Measurements from ENCODE around the gene COL8A2.

GRCh38 chr1:36096500-36097432 is 28.3 kb downstream of the COL8A2 start:
- TF ChIP-seq CTCF (conservative IDR thresholded peaks at IDR 0.05; ENCODE audit: low read depth, low read length) (peak; percentile 25; the same call in 1 of the 2 replicates), EZH2 (IDR thresholded peaks at IDR 0.05; ENCODE audit: borderline replicate concordance, low read depth, low read length, poor library complexity, severe bottlenecking) (no peak)

Data from A673 (cell line).